ENCODE results near the gene PSORS1C2. TPM values are rescaled to one million over a fixed set of nuclear protein-coding genes. Genes with fewer than 3 reads are reported as not detected.

Gene PSORS1C2
- total and polyA plus RNA-seq, 2 donors (not counting 3 experiments of a cell fraction or from before 2014, with no cell fraction given): not detected

DNA sequence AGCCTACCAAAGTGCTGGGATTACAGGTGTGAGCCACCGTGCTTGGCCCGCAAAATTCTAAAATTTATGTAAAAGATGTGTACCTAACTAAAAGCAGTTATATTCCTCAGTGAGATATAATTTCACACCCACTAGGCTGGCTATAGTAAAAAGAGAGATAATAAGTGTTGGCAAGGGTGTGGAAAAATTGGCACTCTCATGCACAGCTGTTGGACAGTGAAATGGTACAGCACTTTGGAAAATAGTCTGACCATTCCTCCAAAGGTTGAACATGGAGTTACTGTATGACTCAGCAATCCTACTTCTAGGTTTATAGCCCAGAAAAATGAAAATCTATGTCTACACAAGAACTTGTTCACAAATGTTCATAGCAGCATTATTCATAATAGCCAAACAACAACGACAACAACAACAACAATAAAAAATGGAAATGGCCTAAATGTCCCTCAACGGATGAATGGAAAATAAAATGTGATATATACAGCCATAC lies 40.4 kb downstream of the PSORS1C2 start:
- FAIRE-seq (no peak), DNase-seq (ENCODE audit: low read depth, low spot score) (no peak)
- TF ChIP-seq POLR2AphosphoS5 (IDR thresholded peaks at IDR 0.05; ENCODE audit: insufficient read depth, low read depth, low read length) (no peak), CTCF (IDR thresholded peaks at IDR 0.05; ENCODE audit: extremely low read depth in 1 of 2, insufficient read depth in 1 of 2, low read depth in 1 of 2, low read length in 2 of 2) (no peak), MAX (IDR thresholded peaks at IDR 0.05; ENCODE audit: insufficient read depth, insufficient read length) (no peak), MYC (IDR thresholded peaks at IDR 0.05; ENCODE audit: low read depth, low read length) (no peak), JUN (IDR thresholded peaks at IDR 0.05; ENCODE audit: borderline replicate concordance, insufficient read depth, insufficient read length, low read depth) (no peak), POLR2A (IDR thresholded peaks at IDR 0.05; ENCODE audit: low read depth, low read length) (no peak), EZH2 (IDR thresholded peaks at IDR 0.05; ENCODE audit: borderline replicate concordance, low read depth, low read length, severe bottlenecking) (no peak), FOS (IDR thresholded peaks at IDR 0.05; ENCODE audit: borderline replicate concordance, insufficient read depth, low read length) (no peak), GATA2 (IDR thresholded peaks at IDR 0.05; ENCODE audit: insufficient read depth, insufficient read length, low read depth, low read length) (no peak)
- H3K79me2 ChIP-seq (ENCODE audit: control insufficient read depth, insufficient read depth, low read length): no peaks in the 10 kb centered on the region
- no peaks in the 10 kb centered on the region for H3K27me3 ChIP-seq (ENCODE audit: control insufficient read depth in 2 of 2, insufficient read depth in 2 of 2, low read length in 2 of 2)
- POLR2A ChIA-PET: no interaction called here
- H3K9ac ChIP-seq (replicated peaks; ENCODE audit: extremely low read depth, insufficient read depth, low read length): no peak overlapping the region
- no peaks in the 10 kb centered on the region for H3K9me1 ChIP-seq (replicated peaks; ENCODE audit: control insufficient read depth, extremely low read depth, insufficient read depth, low read length)
- peaks cover 33% of the 10 kb centered on the region for H3K4me1 ChIP-seq (ENCODE audit: control insufficient read depth, extremely low read depth, insufficient read depth, low read length)
- H4K20me1 ChIP-seq (replicated peaks; ENCODE audit: control insufficient read depth, extremely low read depth, insufficient read depth, low read length): no peaks in the 10 kb centered on the region
- no peak overlapping the region for H3K4me2 ChIP-seq (ENCODE audit: insufficient read depth, low read length)
- H3K27ac ChIP-seq (ENCODE audit: insufficient read depth, low read depth, low read length): no peak overlapping the region
- no peaks in the 10 kb centered on the region for H3K9me3 ChIP-seq (replicated peaks; ENCODE audit: control insufficient read depth, insufficient read depth, low read length)
- CTCF ChIA-PET: interaction anchor here (0.7 to 1.3 kb wide), 2 partner anchors 11 to 16 kb away, joined by 3 to 6 read pairs; partner anchors contain the start of gene PSORS1C1
- dilution Hi-C loops (cut with MboI; ENCODE audit: extremely low pct_ligation_motif_present, low sequenced_read_pairs) (no loop called here), intact Hi-C loops (cut with micrococcal nuclease) (no loop called here)
- no peaks in the 10 kb centered on the region for H3K36me3 ChIP-seq (ENCODE audit: control insufficient read depth in 2 of 2, extremely low read depth in 1 of 2, insufficient read depth in 2 of 2, low read length in 2 of 2)
- no TSS peak for BruUV-seq (replicated peaks)
- H3K4me3 ChIP-seq (replicated peaks in 1 of 3; ENCODE audit: insufficient read depth in 1 of 3, low read depth in 1 of 3, low read length in 3 of 3): no peak overlapping the region
- no peak overlapping the region for H2AFZ ChIP-seq (ENCODE audit: low read depth, low read length)
